Central memory CD8-positive, alpha-beta T cell (primary cell): ENCODE results near the gene SSR1.

Experiments
- ATAC-seq: fragments of 150-1000 bp; cut with Tn5 transposase; replicated peaks from 2 replicates; pipeline ENCODE4 v1.10.0; 2022; ENCODE audit warnings: mild to moderate bottlenecking, moderate FRiP score, moderate number of reproducible peaks; ENCODE audit not compliant: poor library complexity, severe bottlenecking; ENCODE audit errors: extremely low read depth
- DNase-seq, 2 donors: peaks; one replicate each; pipeline ENCODE4 v3.0.0; 2021; ENCODE audit warnings: low spot score in 2 of 2
- H3K27ac Mint-ChIP-seq: one replicate; pipeline ENCODE4 v1.8.0; 2022; ENCODE audit warnings: low read depth, mild to moderate bottlenecking, moderate library complexity, mixed read lengths
- H3K27me3 Mint-ChIP-seq: one replicate; pipeline ENCODE4 v1.8.0; 2022; ENCODE audit warnings: mixed read lengths
- H3K36me3 Mint-ChIP-seq: one replicate; pipeline ENCODE4 v1.8.0; 2022; ENCODE audit warnings: mild to moderate bottlenecking, moderate library complexity, mixed read lengths; ENCODE audit not compliant: insufficient read depth
- H3K4me1 Mint-ChIP-seq: one replicate; pipeline ENCODE4 v1.8.0; 2022; ENCODE audit warnings: mixed read lengths
- H3K4me3 Mint-ChIP-seq: one replicate; pipeline ENCODE4 v1.8.0; 2022; ENCODE audit warnings: mild to moderate bottlenecking, moderate library complexity, mixed read lengths
- H3K9me3 Mint-ChIP-seq: one replicate; pipeline ENCODE4 v1.8.0; 2022; ENCODE audit warnings: mixed read lengths

SSR1 gene

DNA sequence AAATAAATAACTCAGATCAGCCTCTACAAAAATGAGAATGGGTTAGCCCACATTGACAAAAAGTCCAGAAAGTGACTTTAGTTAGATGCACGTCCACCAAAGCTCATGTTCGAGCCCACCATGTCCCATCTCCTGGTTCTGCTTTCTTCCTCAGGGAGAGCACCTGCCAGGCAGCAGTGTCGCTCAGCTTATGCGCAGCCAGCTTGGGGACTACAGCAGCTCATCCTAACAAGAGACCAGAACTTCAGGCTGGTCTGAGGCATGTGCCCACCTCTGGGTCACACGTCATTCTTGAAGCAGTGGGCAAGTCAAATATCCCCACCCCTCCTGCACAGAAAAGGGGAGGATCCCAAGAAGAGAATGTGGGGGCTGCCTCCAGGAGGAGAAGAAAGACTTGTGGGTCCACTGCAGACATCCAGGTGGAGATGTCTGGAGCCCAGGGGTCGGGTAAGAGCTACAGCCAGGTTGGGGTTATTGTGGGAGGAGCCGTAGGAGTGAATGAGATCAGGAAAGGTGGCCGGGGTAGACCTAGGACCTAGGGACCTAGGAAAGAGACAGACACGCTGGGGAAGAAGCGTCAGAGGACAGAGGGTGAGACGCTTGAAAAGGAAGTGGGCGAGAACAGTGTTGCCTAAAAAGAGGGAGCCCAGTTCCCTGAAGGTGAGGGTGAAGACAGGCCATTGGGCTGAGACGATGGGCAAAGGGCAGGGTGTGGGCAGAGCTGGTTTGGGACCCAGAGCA is 52.5 kb downstream of the SSR1 start:
- Mint-ChIP-seq H3K4me3 (peak overlapping the region; percentile 74), H3K36me3 (no peaks in the 10 kb centered on the region), H3K27ac (peak overlapping the region; percentile 74), H3K27me3 (peaks cover 47% of the 10 kb centered on the region), H3K4me1 (peaks cover 18% of the 10 kb centered on the region), H3K9me3 (no peaks in the 10 kb centered on the region)
- ATAC-seq: no peak
- no peak for DNase-seq

DNA sequence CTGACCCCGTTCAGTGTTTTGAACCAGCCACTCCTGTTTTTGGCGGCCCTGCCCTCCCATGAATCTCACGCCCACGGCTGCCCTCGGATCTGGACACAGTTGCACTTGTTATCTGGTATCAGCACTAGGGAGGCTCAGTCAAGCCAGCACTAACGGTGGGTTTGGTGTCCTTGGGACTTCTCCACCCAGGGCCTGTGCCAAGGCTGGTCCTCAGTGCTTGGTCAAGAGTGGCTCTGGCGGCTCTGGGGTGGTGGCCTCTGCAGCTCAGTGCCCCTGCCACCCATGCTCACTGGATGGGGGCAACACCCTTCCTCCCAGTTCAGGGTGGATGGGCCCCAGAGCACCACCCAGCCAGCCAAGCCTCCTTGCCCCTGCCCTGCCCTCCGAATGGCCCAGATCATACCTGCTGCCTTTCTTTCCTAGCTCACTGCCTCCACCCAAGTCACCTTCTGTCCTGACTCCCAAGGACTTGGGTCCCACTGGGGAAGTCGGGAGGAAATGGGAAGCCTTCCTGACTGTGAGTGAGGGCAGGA is 54.7 kb downstream of the SSR1 start:
- H3K27me3 Mint-ChIP-seq: peaks cover 47% of the 10 kb centered on the region
- ATAC-seq (no peak), DNase-seq (no peak)
- H3K27ac Mint-ChIP-seq: no peak overlapping the region
- peaks cover 1% of the 10 kb centered on the region for H3K36me3 Mint-ChIP-seq
- peaks cover 18% of the 10 kb centered on the region for H3K4me1 Mint-ChIP-seq
- H3K4me3 Mint-ChIP-seq: no peak overlapping the region
- H3K9me3 Mint-ChIP-seq: no peaks in the 10 kb centered on the region

DNA sequence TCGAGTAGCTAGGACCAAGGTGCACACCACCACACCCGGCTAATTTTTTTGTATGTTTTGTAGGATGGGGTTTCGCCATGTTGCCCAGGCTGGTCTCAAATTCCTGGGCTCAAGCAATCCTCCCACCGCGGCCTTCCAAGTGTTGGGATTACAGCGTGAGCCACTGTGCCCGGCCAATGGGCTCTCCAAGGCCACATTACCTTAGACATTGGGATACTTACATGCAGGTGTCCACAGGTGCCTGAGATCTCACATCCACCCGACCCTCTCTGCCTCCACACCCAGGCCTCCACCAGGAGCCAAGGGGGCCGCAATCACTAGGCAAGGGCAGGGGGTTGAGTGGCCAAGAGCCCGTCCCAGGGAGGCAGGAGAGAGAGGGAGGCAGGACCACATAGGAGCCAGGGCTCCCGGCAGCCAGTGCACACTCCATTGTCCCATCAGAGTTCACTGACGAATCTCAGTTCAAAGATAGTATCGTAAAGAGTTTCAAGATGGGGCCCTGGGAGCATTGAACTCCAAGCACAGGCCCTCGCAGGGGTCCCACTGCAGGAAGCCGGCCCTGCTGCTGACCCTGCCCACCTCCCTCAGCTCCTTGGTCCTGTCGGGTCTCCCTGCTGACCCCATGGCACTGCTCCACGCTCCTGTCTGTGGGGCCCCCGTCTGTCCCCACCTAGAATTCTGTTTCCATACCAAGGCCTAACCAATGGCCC is 55.3 kb downstream of the SSR1 start:
- Mint-ChIP-seq H3K27ac (no peak overlapping the region), H3K9me3 (no peaks in the 10 kb centered on the region), H3K27me3 (peaks cover 46% of the 10 kb centered on the region), H3K4me3 (no peak overlapping the region), H3K36me3 (peaks cover 1% of the 10 kb centered on the region), H3K4me1 (peaks cover 18% of the 10 kb centered on the region)
- DNase-seq: no peak
- no peak for ATAC-seq

DNA sequence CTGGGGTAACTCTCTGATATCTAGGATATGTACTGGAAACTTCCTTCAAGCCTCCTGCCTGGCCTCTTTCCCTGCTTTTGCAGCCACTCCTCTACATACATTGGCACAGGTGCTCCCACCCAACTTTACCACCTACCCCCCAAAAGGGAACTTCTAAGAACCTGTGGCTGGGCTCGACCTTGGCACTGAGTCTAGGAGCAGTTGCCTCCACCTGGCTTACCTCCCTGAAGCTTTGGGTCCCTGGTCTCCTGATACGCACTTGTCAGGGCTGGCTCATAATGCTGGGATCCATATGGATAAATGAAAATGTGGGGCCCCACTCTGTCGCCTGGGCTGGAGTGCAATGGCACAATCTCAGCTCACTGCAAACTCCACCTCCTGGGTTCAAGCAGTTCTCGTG is 56.2 kb downstream of the SSR1 start:
- ATAC-seq: no peak
- Mint-ChIP-seq H3K27ac (no peak overlapping the region), H3K36me3 (peaks cover 1% of the 10 kb centered on the region), H3K27me3 (peaks cover 37% of the 10 kb centered on the region), H3K4me3 (no peak overlapping the region), H3K4me1 (peaks cover 11% of the 10 kb centered on the region), H3K9me3 (no peaks in the 10 kb centered on the region)
- no peak for DNase-seq

DNA sequence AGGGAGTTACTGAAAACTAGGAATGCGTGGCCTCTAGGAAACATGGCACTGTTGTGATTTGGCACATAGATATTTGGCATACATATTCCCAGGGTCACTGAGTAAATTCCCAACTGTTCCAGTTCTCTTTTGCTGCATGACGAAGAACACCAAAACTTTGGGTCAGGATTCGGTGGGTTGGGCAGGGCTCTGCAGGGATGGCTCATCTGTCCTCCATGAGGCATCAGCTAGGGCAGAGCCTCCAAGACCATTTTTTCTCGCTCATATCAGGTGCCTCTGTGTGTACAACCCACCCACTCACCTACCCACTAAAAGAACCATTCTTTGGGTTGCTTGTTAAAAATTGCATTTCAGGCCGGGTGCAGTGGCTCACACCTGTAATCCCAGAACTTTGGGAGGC is 57.1 kb downstream of the SSR1 start:
- ATAC-seq (no peak), DNase-seq (no peak)
- peaks cover 7% of the 10 kb centered on the region for H3K4me1 Mint-ChIP-seq
- no peaks in the 10 kb centered on the region for H3K9me3 Mint-ChIP-seq
- H3K27ac Mint-ChIP-seq: no peak overlapping the region
- H3K36me3 Mint-ChIP-seq: peaks cover 1% of the 10 kb centered on the region
- peaks cover 28% of the 10 kb centered on the region for H3K27me3 Mint-ChIP-seq
- no peak overlapping the region for H3K4me3 Mint-ChIP-seq

DNA sequence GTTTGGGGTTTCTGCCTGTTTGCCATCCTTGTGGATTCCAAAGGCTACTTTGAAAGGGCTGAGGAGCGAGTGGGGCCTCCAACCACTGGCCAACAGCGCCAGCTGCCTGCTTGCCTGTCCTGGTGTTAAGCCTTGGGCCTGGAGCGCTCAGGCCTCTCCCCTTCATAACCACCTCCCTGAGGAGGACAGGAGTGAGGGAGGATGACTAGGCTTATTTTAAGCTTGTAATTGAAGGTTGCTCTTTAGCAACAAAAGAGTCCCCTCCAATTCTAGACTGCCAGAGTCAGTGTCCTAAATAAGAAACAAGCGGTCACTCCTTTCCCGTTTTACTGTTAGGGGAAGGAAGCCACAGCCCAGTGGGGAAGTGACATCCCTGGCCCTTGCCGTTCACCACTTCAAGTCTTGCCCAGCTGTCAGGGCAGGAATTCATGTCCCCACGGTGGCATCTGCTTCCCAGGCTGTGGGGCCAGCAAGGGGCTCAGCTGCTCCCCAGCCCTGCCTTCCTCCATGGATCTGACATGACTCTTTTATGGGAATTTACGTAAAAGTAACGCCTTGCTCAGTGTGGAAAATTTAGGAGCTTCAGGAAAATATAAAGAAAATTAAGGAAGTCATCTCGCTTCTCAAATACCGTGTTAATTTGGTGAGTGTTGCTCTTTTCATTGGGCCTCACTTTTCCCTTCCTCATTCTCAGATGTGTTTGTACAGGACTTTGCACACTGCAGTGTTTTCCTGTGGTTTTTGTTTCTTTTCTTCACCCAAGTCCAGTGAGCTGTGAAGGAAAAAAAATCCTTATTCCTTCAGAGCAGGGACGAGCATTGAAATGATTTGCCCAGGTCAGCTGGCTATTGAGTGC is 57.8 kb downstream of the SSR1 start:
- DNase-seq: no peak
- H3K36me3 Mint-ChIP-seq: peaks cover 4% of the 10 kb centered on the region
- ATAC-seq: no peak
- no peak overlapping the region for H3K4me3 Mint-ChIP-seq
- no peaks in the 10 kb centered on the region for H3K9me3 Mint-ChIP-seq
- H3K27me3 Mint-ChIP-seq: peaks cover 21% of the 10 kb centered on the region
- no peak overlapping the region for H3K27ac Mint-ChIP-seq
- H3K4me1 Mint-ChIP-seq: peaks cover 5% of the 10 kb centered on the region

DNA sequence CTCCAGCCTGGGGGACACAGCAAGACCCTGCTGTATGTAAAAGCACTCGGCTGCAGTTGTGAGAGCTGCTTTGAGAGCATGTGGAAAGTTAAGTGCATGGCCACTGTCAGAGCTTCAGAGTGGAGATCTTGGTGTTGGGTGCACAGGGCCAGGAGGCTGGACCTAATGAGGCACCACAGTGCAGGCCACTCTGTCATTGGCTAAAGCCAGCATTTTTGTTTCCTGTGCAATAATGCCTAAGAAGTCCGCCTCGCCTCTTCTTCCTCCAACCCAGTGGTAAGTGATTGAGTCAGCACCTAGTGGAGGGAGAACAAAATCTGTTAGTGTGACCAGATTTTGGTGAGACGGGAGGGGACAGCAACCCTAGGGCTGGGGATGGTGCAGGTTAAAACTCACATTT is 60.6 kb downstream of the SSR1 start:
- H3K4me1 Mint-ChIP-seq: peaks cover 5% of the 10 kb centered on the region
- H3K9me3 Mint-ChIP-seq: no peaks in the 10 kb centered on the region
- DNase-seq: no peak
- no peak for ATAC-seq
- H3K27ac Mint-ChIP-seq: no peak overlapping the region
- H3K4me3 Mint-ChIP-seq: no peak overlapping the region
- no peaks in the 10 kb centered on the region for H3K27me3 Mint-ChIP-seq
- H3K36me3 Mint-ChIP-seq: peaks cover 15% of the 10 kb centered on the region

DNA sequence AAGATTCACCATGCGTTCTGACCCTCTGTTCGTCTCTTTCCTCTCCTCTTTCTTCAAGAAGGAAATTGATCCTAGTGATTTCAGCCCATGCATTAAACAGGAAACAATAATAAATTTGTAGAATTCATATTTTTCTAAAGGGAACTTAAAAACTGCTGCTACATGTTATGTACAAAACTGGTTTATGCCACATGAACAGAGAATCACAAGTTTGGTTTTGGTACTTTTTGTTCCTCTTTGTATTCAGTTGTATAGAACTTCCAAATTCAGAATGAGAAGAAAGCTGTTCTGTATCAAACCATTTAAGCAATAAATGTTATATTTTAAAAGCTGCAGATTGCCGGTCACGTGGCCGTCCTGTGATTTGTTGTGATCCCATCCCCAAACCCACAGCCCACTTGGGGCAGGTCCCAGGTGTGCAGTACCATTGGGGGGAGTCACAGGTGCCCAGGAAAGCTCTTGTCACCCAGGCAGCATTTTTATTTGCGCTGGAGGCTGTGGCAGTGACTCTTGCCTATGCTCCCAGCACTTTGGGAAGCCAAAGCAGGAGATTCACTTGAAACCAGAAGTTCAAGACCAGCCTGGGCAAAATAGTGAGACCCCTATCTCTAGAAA is 61.2 kb downstream of the SSR1 start:
- Mint-ChIP-seq H3K27ac (no peak overlapping the region), H3K36me3 (peaks cover 15% of the 10 kb centered on the region), H3K4me3 (no peak overlapping the region), H3K4me1 (peaks cover 5% of the 10 kb centered on the region), H3K9me3 (no peaks in the 10 kb centered on the region), H3K27me3 (no peaks in the 10 kb centered on the region)
- no peak for DNase-seq
- ATAC-seq: no peak

DNA sequence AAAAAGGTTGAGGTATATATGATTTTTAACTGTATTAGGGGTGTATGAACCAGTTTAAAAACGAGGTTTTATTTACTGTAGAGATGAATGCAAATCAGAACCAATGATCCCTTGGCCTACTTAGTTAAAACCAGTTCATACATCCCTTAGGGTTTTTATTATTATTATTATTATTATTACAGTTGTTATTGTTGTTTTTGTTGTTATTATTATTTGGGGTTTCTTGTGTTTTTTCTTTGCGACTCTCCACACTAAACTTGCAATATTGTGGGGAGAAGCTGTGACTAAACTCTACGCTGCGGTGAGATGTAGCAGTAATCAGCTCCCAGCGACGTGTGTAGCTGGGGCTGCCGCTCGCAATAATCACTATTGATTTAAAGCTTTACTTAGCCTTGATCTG is 62.2 kb downstream of the SSR1 start:
- Mint-ChIP-seq H3K4me1 (peaks cover 5% of the 10 kb centered on the region), H3K4me3 (no peak overlapping the region), H3K9me3 (no peaks in the 10 kb centered on the region)

DNA sequence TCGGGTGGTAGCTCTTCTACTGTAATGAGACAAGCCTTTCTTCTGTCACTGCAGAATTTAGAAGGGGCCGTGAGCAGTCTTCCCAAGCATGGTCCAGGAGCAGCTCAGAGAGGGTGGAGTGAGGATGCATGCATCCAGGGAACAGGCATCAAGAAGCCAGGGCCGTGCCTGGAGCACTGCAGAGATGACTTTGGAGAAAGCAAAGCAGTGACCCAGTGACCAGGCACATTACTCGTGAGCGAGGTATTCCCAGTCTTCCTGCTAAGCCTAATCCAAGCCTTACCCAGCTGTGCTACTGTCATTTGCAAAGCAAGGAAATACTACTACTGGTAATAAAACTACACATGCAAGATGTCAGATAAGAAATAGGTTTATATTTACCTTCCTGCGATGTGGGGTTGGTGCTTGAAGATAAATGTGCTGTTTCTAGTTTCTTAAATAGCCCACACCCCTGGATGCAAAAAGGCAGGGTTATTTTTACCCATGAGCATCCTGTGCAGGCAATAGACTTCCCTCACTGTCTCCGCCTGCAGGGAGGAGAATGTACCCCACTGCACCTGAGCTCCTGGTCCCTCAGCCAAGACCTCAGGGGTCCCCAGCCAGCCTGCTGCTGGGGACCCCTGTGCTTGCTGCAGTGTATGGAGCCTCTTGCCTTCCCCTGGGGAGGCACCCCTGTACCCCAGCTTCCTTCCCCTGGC is 62.9 kb downstream of the SSR1 start:
- H3K36me3 Mint-ChIP-seq: peaks cover 22% of the 10 kb centered on the region
- no peaks in the 10 kb centered on the region for H3K9me3 Mint-ChIP-seq
- DNase-seq (no peak), ATAC-seq (no peak)
- no peak overlapping the region for H3K4me3 Mint-ChIP-seq
- no peak overlapping the region for H3K27ac Mint-ChIP-seq
- H3K4me1 Mint-ChIP-seq: peaks cover 5% of the 10 kb centered on the region
- H3K27me3 Mint-ChIP-seq: no peaks in the 10 kb centered on the region

More for the DNA sequence above, 62.2 kb downstream of the SSR1 start:
- Mint-ChIP-seq H3K27ac (no peak overlapping the region), H3K36me3 (peaks cover 24% of the 10 kb centered on the region), H3K27me3 (no peaks in the 10 kb centered on the region)
- no peak for ATAC-seq
- DNase-seq: no peak

DNA sequence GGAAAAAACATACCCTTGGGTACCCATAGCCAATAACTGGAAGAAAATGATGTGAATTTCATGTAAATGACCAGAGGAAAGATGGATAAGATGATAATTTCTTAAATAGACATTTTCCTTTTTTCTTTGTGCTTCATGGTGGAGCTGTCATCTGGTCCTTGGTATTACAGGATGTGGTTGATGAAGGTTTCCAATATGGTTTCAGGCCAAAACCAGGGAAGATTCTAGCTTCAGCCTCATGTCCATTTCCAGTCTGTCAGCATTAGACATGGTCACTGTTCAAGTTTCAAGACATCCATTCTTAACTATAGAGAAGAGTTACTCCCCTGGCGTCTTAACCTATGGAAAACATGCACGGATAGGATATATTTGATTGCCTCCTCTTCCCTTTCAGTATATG is 63.6 kb downstream of the SSR1 start:
- H3K4me1 Mint-ChIP-seq: peaks cover 5% of the 10 kb centered on the region
- no peaks in the 10 kb centered on the region for H3K9me3 Mint-ChIP-seq
- H3K36me3 Mint-ChIP-seq: peaks cover 25% of the 10 kb centered on the region
- H3K4me3 Mint-ChIP-seq: no peak overlapping the region
- no peak for ATAC-seq
- DNase-seq: no peak
- H3K27ac Mint-ChIP-seq: no peak overlapping the region
- no peaks in the 10 kb centered on the region for H3K27me3 Mint-ChIP-seq

DNA sequence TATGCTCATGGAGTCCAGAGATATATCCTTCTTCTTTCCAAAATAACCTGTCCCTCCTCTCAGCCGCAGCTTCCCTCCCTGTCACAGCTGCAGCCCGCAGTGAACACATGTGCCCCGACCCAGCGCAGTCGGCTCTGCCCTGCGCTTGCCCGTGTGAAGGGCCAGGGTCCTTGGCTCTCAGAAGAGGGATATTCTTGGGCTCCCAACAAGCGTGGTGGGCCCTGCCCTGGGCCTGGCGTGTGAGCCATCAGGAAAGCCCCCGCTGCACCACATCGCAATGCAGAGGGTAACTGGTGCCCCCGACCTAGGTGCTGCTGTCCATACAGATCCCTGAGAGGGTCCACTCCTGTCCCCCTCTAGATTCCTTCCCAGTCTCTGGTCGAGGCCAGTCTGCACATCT is 65.2 kb downstream of the SSR1 start:
- Mint-ChIP-seq H3K4me3 (no peak overlapping the region), H3K36me3 (peaks cover 30% of the 10 kb centered on the region), H3K27me3 (no peaks in the 10 kb centered on the region), H3K27ac (no peak overlapping the region), H3K4me1 (peaks cover 12% of the 10 kb centered on the region), H3K9me3 (no peaks in the 10 kb centered on the region)
- no peak for ATAC-seq
- no peak for DNase-seq
